DMS 273 treated with DMSO at 0.1 percent for 48 hours (cell line): Measurements from ENCODE around the gene FRMD7.
"Not testable (repeated sequence)": the region's sequence is repeated elsewhere in the genome, so short reads cannot be mapped to it uniquely, and the experiment has no call there.

Experiments
- DNase-seq: peaks from one replicate; lab custom pipeline; 2025; lab: John Stamatoyannopoulos, UW

Gene FRMD7

DNA sequence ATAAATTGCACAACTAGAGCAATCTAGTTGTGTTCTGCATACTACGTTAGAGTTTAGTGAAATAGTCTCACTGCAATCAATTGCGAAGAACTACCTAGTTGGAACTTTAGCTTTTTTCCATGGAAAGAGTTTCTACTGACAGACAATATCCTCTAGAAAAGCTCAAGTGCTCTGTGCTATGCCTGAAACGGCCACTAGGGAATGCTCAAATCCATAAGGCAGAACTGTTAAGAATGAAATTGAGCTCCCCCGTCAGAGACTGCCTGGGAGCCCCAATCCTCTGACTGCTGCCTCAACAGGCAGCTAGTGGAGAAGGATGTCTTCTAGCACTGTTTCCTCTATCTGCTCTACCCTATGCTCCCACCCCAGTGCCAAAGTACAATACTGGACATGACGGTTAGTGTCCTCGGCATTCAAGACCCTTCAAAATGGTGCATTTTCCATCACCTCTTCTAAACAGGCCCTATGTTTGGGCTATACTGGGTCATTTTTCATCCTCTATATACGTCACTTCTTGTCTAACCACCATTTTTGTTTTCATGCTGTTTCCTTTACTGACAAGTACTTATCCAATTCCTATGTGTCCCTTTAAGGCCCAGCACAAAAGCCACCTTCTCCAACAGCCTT is 35.3 kb downstream of the FRMD7 start:
- peak; percentile 30 for DNase-seq

DNA sequence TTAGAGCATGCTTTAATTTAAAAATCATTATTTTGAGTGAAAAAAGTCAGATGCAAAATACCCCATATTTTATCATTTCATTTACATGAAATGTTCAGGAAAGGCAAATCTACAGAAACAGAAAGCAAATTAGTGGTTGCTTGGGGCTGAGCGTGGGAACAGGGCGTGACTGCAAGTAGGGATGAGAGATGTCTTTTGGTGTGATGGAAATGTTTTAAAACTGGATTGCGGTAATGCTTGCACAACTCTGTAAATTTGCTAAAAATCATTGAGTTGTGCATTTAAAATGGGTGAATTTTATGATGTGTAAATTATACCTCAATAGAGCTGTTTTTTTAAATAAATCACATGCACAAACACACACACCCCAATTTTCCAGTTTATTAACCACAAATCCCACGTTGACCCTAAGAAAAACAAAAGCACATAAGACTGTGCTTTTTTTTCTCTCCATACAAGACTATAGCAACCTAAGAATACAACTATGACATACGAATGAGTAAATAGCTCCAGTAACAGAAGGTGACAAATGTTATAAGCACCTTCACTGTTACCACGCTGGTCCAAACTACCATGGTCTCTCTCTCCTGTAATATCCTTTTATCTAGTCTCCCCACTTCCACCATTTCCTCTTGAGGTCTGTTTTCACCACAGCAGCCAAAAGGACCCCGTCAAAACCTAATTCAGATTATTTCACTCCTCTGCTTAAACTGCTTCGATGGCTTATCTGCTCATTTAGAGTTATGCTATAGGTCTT is 37.2 kb downstream of the FRMD7 start:
- no peak for DNase-seq

DNA sequence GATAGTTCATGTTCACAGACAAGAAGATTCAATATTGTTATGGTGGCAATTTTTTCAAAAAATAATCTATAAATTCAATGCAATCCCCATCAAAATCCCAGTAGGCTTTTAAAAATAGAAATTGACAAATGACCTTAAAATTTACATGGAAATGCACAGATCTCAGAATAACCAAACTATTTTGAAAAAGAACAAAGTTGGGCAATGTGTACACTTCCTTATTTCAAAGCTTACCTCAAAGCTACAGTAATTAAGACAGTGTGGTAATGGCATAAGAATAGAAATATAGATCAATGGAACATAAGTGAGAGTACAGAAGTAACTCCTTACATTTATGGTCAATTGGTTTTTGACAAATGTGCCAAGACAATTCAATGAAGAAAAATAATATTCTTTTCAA is 39.0 kb downstream of the FRMD7 start:
- no peak for DNase-seq

DNA sequence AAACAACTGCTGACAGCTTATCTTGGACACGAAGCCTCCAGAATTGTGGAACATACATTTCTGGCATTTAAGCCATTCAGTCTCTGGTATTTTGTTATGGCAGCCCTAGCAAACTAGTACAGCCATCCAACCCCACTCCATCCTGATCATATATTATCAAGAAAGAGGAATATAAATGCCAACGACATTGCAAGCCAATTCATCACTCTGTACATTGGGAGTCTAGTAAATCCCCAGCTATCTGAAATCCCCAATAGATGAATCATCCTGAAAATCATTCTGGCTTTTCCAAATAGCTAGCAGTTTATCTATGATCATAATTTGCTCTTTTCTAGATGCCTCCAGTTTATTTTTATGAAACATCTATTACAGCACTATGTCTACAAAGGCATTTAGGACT is 41.1 kb downstream of the FRMD7 start:
- DNase-seq, result no peak

DNA sequence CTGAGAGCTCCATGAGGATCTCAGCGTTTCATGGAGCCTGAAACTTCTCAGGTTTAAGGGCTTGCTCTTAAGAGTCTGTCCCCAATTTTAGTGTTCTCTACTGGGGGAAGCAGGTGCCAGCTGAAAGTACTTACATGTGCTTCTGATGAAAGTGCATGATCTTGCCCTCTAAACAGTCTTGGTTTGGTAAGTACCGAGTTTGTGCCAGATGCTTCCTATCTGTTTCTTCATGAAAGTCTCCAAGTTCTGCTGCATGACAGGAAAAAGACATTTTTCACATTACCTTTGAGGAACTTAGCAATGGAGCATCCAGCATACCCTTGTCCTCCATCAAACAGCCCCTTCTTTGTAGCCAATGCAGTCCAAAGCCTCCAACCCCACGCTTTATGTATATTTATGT is 42.0 kb downstream of the FRMD7 start:
- no peak for DNase-seq

DNA sequence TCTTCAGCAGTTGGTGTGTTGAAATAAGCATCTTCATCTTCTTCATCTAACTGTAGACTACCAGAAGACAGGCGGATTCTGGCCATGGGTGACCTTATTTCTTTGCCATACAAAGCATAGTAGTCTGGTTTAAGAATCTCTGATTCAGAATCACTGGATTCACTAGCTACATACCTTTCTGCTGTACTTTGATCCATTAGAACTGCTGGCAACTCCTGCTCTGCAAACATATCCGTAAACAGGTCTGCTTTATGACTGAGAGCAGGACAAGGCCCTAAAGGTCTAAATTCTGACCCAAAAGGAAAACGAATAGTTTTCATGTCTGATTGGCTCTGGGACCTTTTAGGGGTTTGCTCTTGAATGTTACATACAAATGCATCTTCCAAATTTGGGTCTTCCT is 49.9 kb downstream of the FRMD7 start:
- DNase-seq, result no peak

DNA sequence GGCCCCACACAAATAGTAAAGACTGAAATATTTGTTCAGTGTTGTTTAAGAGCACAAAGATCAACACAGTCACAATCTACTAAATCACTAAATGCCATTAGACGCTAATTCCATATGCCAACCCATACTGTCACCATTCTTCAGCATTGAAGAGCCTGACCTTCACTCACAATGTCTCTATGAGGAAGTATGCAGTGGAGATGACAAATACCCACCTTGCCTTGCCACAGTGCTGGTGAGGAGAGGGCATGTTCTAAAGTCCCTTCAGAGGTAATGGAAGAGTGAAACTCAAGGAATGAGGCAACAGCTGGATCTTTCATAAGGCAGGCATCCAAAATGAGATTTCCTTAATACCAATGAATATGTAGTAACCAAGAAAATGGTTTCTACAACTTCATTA is 50.4 kb downstream of the FRMD7 start:
- no peak for DNase-seq

DNA sequence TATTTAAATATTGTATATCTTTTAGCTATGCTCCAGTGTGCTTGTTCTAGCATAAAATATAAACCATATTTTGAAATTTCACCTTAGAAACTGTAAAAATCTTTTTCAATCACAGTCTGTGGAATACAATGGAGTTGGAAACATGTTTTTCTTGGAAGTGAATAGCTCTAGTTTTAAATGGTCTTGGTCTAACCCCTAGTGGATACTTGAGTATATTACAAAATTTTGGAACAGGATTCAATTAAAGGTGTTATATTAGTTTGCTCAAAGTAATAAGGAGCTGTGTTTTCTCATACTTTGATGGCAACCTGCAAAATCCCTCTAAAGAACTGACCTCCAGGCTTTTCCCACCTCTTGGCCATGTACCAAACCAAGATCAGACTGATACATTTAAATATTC is 56.6 kb downstream of the FRMD7 start:
- no peak for DNase-seq

DNA sequence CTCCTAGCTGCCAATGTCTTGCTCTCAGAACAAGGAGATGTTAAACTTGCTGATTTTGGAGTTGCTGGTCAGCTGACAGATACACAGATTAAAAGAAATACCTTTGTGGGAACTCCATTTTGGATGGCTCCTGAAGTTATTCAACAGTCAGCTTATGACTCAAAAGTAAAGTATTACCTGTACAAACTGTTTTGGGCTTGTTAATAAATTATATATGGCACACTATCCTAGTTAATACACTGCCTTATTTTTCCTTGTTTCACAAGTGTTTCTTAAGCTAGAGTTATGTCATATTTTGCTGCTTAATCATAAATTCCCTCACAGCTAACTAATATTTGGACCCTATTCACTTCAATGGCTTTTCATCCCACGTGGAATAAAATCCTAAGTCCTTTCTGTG is 59.4 kb downstream of the FRMD7 start:
- DNase-seq, result no peak

DNA sequence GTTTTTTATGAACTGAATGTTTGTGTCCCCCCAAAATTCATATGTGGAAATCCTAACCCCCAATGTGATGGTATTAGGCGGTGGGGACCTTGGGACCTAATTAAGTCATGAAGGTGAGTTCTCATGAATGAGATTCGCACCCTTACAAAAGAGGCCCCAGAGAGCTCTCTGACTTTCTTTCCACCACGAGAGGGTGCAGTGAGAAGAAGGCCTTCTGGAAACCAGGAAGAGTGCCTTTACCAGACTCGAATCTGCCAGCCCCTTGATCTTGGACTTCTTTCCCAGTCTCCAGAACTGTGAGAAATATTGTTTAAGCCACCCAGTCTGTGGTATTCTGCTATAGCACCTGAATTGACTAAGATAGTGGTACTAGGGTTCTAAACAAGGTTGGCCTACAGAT is 64.0 kb downstream of the FRMD7 start:
- DNase-seq, result no peak

DNA sequence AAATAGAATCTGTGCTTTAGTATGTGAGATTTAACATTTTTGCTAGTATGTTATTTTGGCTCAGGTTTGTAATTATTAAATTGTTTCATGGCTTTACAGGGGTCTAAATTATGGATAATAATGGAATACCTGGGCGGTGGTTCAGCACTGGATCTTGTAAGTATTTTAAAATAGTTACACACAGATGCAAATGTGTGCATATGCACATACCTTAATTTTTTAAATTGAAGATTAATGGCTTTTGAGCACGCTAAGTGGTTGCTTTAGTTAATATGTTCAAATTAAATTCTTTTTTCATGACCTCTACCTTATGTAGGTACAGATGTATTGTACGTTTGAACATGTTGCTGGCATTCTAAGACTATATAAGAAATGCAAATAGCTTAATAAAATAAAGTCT is 64.5 kb downstream of the FRMD7 start:
- no peak for DNase-seq

DNA sequence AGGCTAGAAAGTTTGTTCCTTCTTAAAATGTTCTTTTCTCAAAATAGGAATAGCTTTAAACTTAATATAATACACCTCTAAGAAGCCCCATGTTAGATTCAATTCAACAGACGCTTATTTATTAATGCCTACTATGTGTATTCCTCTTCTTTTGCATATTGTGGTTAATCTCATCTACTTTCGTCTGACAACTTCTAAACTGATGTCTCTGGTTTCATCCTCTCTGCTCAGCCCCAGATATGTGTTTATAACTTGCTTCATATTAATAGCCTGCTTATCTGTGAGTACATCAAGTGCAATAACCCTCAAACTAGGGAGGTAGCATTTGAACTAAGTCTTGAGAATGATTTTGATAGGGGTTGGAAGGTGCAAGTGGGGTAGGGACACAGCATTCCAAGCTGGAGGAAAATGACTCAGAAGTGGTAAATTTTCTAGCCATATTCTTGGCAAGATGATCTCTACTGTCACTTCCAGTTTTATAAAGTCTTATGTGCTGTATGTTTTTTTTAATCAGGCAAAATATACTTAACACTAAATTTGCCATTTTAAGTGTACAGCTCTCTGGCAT is 67.8 kb downstream of the FRMD7 start:
- no peak for DNase-seq

DNA sequence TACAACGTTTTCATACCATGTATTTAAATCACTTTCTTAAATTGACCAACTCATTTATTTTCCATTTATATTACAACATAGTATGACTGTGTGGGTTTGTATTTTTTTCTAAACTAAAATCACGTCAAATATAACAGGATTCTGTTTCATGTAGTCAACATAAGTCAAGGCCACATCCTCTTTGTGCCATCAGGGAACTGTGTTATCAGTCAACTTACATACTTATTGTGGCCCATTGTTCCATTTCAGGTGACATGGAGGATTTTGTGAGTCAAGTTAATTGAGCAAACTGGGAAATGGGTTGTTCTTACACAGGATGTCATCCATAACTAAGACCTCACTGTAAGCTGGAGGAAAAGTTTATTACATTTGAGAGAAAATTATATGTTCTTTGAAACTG is 68.8 kb downstream of the FRMD7 start:
- DNase-seq, result no peak

DNA sequence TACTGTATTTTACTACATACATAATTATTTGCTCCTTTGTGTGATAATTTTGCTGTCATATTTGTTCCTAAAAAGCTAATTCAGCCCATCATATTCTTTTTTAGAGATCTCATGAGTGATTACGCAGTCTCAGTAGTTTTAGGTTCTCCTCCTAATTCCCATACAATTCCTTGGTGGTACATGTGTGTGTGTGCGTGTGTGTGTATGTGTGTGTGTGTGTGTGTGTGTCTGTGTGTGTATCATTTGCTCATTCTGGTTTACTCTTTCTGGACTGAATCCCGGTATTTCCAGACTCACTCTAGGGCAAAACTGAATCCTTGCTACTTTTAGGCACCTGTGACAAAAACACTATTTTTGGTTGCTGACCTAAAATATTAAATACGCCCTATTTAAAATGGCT is 69.8 kb downstream of the FRMD7 start:
- DNase-seq, result no peak

DNA sequence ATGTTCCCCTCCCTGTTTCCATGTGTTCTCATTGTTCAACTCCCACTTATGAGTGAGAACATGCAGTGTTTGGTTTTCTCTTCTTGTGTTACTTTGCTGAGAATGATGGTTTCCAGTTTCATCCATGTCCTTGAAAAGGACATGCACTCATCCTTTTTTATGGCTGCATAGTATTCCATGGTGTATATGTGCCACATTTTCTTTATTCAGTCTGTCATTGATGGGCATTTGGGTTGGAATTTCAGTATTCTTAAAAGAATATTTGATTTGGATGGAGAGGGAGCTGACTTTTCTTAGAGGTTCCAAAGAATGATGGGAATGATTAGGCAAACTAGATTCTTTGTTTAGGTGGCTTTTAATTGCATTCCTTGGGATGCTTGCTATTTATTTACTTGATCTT is 76.0 kb downstream of the FRMD7 start:
- not testable (repeated sequence) for DNase-seq

DNA sequence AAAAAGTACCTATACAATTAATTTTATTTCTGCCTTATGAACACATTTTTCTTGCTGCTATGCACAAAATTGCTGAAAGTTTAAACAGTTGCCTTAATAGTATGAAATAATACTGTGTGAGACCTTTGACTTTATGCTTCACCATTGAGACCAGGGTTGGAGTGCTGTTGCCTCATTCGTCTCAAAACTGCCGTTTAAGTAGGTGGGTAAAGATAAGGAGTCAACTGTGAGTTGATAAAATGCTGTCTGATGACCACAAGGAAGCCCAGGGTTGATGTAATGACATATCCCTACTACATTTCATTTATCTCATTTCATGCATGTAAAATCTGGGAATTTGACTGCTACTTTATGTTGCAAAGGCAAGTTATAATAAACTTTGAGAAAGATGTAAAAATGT is 81.3 kb downstream of the FRMD7 start:
- DNase-seq, result no peak

DNA sequence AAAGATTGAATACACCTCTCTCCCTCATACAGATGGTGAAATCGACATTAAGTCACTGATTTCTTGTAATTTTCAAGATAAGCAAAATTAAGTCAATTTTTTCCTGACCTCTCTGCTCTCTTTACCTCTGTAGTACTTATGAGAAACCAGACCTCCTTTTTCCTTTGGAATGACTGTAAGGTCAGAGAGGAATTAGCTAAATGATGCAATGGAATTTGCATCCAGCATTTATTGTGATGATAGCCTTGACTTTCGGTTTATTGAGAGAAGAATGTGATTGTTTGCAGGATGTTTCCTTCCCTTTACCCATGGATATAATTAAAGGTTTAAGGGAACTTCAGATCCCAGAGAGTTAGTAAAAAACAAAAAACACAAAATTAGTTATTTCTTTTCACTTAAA is 82.4 kb downstream of the FRMD7 start:
- no peak for DNase-seq

DNA sequence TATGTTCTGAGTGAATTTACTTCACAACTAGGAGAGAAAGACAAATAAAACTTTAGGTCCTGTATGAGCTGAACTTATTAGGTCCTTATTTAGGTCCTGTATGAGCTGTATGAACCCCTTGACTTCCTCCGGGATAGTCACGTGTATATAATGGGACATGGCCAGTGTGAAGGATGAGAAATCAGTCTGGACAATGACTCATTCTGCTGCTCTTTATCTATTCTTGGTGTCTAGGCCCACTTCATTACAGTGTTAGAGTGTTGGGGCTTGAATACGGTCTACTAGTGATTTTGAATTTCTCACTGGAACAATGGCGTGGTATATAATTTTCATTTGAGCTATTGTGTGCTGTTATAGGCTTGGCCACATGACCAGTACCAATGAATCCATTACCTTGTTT is 82.9 kb downstream of the FRMD7 start:
- DNase-seq, result no peak

DNA sequence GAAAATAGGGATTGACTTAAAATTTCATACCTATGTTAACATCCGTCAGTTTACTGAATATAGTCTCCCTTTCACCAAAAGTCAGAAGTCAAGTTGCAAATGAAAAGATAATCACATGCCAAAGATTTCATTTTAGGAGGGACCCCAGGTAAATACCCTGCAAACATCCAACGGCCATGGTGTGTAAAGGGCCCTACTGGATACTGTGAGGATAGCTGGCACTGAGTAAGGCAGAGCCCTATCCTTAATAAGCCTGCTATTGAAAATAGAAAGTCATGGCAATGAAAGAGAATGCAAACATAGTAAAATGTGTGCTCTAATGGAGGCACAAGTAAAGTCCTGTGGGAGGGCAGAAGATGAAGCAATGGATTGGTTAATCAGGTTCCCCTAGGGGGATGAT is 83.8 kb downstream of the FRMD7 start:
- DNase-seq, result no peak

DNA sequence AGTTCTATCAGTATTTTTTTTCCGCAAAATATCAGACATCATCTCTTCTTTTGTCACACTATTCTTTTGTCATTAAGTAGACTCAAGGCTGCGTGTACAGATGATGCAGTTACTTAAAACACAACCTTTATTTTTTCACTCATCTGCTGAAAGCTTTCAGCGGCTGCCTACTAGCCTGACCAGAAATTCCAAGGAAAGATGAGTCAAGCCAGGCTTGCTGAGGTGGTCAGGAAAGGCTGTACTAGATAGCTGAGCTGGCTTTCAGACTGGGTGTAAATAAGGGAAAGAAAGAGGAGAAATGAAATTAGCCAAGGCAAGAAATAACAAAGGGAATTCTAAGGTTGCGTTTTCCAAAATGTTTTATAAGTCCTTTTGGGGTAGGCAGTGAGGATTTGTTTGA is 86.8 kb downstream of the FRMD7 start:
- no peak for DNase-seq

DNA sequence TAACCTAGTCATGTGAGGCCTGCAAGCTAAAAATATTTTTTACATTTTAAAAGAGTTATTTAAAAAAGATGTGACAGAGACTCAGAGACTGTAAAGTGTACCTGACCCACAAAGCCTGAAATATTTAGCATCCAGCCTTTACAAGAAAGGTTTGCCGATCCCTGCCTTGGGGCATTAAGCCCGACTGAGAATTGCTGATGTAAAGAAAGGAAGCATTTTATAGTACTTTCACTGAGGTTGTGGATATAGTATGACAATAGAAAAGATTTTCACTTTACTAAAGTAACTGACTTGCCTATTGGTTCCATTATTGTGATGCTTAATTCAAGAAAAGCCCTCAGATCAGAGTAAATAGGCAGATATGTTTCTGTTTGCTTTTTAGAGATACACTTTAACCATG is 87.8 kb downstream of the FRMD7 start:
- no peak for DNase-seq

DNA sequence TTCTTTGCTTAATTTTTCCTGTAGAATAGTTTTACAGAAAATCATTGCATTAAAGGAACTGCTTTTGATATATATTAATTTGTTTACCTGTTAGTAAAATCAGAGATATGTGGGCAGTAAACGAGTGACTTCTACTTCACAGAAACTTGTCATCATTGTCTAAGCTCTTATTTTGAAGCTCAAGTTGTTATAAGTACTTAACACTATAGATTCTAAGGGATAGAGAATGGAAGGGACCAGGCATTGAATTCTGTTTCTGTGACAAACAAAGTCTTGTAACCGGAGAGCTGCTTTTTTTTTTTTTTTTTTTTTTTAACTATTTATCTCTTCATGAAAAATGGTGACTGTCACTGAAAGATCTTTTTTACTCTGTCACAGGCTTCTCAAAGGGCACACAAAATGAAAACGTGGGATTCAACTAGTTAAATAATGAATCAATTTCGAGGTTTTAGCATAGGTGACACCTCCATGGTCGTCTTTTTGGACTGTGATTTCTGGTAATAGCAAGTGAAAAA is 90.3 kb downstream of the FRMD7 start:
- DNase-seq, result no peak

DNA sequence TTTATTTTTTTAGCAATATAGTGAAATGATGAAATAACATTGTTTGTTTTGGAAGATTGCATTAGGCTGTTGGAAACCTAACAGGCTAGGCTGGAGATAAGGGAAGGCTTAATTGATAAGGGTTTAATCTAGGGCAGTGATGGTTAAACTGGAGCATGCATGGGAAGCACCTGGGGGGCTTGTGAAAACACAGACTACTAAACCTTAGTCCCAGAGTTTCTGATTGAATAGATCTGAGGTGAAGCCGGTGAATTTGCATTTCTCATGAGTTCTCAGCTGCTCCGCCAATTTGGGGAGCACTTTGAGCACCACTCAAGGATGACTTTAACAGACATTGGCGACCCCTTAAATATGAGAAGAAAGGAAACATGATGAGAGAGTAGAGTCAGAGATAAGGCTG is 93.2 kb downstream of the FRMD7 start:
- DNase-seq, result no peak

DNA sequence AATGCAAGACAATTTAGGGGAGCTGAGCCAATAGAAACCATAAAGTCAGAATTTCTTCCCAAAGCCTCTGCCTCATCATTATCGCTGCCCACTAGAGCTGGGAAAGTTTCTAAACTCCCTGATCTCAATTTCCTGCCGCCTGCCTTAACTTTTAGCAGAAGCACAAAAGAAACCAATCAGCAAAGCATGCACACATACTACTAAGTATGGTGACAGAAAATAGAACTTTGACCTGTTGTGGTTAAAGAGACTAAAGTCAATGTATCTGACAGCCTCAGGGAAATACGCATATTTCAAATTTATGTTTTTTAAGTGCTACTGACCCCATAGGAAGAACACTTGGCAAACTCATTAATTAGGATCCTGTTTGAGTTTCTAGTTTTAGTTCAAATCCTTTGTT is 94.7 kb downstream of the FRMD7 start:
- no peak for DNase-seq
